WTC11 (cell line): ENCODE data around the gene REC8. TPM values are rescaled to one million over a fixed set of nuclear protein-coding genes. Genes with fewer than 3 reads are reported as not detected.

Source experiments
- ATAC-seq: fragments of 200-7000 bp; cut with Tn5 transposase; 2 replicates; pipeline ENCODE4 v1.10.0; 2021; ENCODE audit warnings: mild to moderate bottlenecking, moderate library complexity
- CTCF ChIA-PET: fragments of 300-600 bp; sonication (Branson Sonifier 250); formaldehyde crosslinking; loops from one replicate; lab custom pipeline; 2021; ENCODE audit warnings: antibody characterized with exemption; lab: Charles Lee
- POLR2A ChIA-PET: fragments of 350-600 bp; sonication (Branson Sonifier 250); formaldehyde crosslinking; loops from one replicate; lab custom pipeline; 2021; ENCODE audit warnings: antibody characterized with exemption; lab: Charles Lee
- DNase-seq: peaks from one replicate; pipeline ENCODE4 v3.0.0; 2021; ENCODE audit warnings: low spot score
- H3K27ac Mint-ChIP-seq: 2 replicates; pipeline ENCODE4 v1.8.0; 2021; ENCODE audit warnings: mixed read lengths
- H3K27me3 Mint-ChIP-seq: 2 replicates; pipeline ENCODE4 v1.8.0; 2021; ENCODE audit warnings: low read depth, mild to moderate bottlenecking, moderate library complexity, mixed read lengths
- H3K36me3 Mint-ChIP-seq: 2 replicates; pipeline ENCODE4 v1.8.0; 2021; ENCODE audit warnings: mixed read lengths
- H3K4me1 Mint-ChIP-seq: 2 replicates; pipeline ENCODE4 v1.8.0; 2022; ENCODE audit warnings: mixed read lengths
- H3K4me3 Mint-ChIP-seq: 2 replicates; pipeline ENCODE4 v1.8.0; 2021; ENCODE audit warnings: mild to moderate bottlenecking, moderate library complexity, mixed read lengths
- H3K9me3 Mint-ChIP-seq: 2 replicates; pipeline ENCODE4 v1.8.0; 2021; ENCODE audit warnings: mixed read lengths
- AFF4 ChIP-seq: sonication (generic); formaldehyde crosslinking; IDR thresholded peaks from 2 replicates; pipeline ENCODE4 v1.8.1; 2023; ENCODE audit warnings: mild to moderate bottlenecking, missing genetic modification reagents, borderline replicate concordance
- ESRRA ChIP-seq: sonication (generic); formaldehyde crosslinking; IDR thresholded peaks from 2 replicates; pipeline ENCODE4 v1.8.1; 2022; ENCODE audit warnings: mild to moderate bottlenecking, missing genetic modification reagents, borderline replicate concordance
- ETV6 ChIP-seq: sonication (generic); formaldehyde crosslinking; IDR thresholded peaks from 2 replicates; pipeline ENCODE4 v1.8.1; 2022; ENCODE audit warnings: mild to moderate bottlenecking, missing genetic modification reagents
- FOXK1 ChIP-seq: sonication (generic); formaldehyde crosslinking; IDR thresholded peaks from 2 replicates; pipeline ENCODE4 v1.8.0; 2022; ENCODE audit warnings: mild to moderate bottlenecking, moderate library complexity, missing genetic modification reagents
- FOXP1 ChIP-seq: sonication (generic); formaldehyde crosslinking; IDR thresholded peaks from 2 replicates; pipeline ENCODE4 v1.8.0; 2022; ENCODE audit warnings: missing genetic modification reagents, mild to moderate bottlenecking, moderate library complexity, borderline replicate concordance
- GTF2I ChIP-seq: fragments of 250-450 bp; sonication (Bioruptor Pico); conservative IDR thresholded peaks from 2 replicates; pipeline ENCODE4 v1.4.0; 2021; ENCODE audit warnings: mild to moderate bottlenecking
- HMGXB4 ChIP-seq: sonication (generic); formaldehyde crosslinking; IDR thresholded peaks from 2 replicates; pipeline ENCODE4 v1.8.1; 2023; ENCODE audit warnings: mild to moderate bottlenecking, moderate library complexity, missing genetic modification reagents
- JUN ChIP-seq: sonication (generic); formaldehyde crosslinking; IDR thresholded peaks from 2 replicates; pipeline ENCODE4 v1.8.0; 2023; ENCODE audit warnings: mild to moderate bottlenecking, missing genetic modification reagents
- NFATC4 ChIP-seq: fragments of 250-450 bp; sonication (Bioruptor Pico); IDR thresholded peaks from 2 replicates; pipeline ENCODE4 v1.9.0; 2021; ENCODE audit warnings: mild to moderate bottlenecking
- PREB ChIP-seq: sonication (generic); formaldehyde crosslinking; IDR thresholded peaks from 2 replicates; pipeline ENCODE4 v1.8.1; 2022; ENCODE audit warnings: mild to moderate bottlenecking, missing genetic modification reagents, moderate library complexity, borderline replicate concordance
- SP1 ChIP-seq: sonication (generic); formaldehyde crosslinking; conservative IDR thresholded peaks from 2 replicates; pipeline ENCODE4 v1.8.1; 2022; ENCODE audit warnings: missing genetic modification reagents
- TCF7 ChIP-seq: sonication (generic); formaldehyde crosslinking; IDR thresholded peaks from 2 replicates; pipeline ENCODE4 v1.8.0; 2022; ENCODE audit warnings: mild to moderate bottlenecking, low read depth, missing genetic modification reagents, moderate library complexity
- ZNF219 ChIP-seq: sonication (generic); formaldehyde crosslinking; IDR thresholded peaks from 2 replicates; pipeline ENCODE4 v1.8.0; 2023; ENCODE audit warnings: missing genetic modification reagents, mild to moderate bottlenecking, borderline replicate concordance
- total RNA-seq: library from RNA; stranded (reverse); gene quantifications from 3 replicates; pipeline ENCODE4 v1.2.3, GENCODE V29; 2021
- TF ChIP-seq, protein P1 (sequence below): sonication (generic); formaldehyde crosslinking; IDR thresholded peaks from 2 replicates; pipeline ENCODE4 v1.8.1; 2023; ENCODE audit warnings: mild to moderate bottlenecking, missing genetic modification reagents, moderate library complexity
- TF ChIP-seq, protein P2 (sequence below): sonication (generic); formaldehyde crosslinking; IDR thresholded peaks from 2 replicates; pipeline ENCODE4 v1.8.0; 2023; ENCODE audit warnings: missing genetic modification reagents, mild to moderate bottlenecking, borderline replicate concordance
- TF ChIP-seq, protein P3 (sequence below): sonication (generic); formaldehyde crosslinking; IDR thresholded peaks from 2 replicates; pipeline ENCODE4 v1.8.0; 2022; ENCODE audit warnings: mild to moderate bottlenecking, missing genetic modification reagents
- TF ChIP-seq, protein P4 (sequence below): sonication (generic); formaldehyde crosslinking; IDR thresholded peaks from 2 replicates; pipeline ENCODE4 v1.8.0; 2023; ENCODE audit warnings: missing genetic modification reagents

Gene REC8
- total RNA-seq, 1 experiment from 2014 or later: 32.2 TPM

DNA sequence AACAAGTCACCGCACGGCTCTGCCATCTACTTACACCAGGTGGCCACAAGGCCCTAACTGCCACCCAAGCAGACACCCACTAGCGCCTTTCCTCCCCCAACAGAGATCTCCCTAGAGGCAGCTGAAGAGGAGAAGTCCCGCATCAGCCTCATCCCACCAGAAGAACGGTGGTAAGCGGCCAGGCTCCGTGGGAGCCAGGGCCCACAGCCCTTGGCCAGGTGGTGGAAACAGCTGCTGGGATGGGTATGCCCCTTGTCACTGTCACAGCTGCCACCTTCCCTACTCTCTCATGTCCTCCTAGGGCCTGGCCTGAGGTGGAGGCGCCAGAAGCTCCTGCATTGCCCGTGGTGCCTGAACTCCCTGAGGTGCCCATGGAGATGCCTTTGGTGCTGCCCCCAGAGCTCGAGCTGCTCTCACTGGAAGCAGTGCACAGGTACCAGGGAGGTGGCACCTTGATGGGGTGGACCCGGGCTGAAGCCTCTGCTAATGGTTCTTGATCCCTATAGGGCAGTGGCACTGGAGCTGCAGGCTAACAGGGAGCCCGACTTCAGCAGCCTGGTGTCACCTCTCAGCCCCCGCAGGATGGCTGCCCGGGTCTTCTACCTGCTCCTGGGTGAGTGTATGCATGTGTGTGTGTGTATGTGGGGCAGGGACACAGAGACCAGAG is 7.5 kb downstream of the REC8 start:
- Mint-ChIP-seq H3K4me1 (no peaks in the 10 kb centered on the region), H3K36me3 (peaks cover 35% of the 10 kb centered on the region), H3K4me3 (no peak overlapping the region), H3K27ac (no peak overlapping the region), H3K9me3 (no peaks in the 10 kb centered on the region), H3K27me3 (no peaks in the 10 kb centered on the region)
- TF ChIP-seq JUN: no peak
- TF ChIP-seq ETV6 (CRISPR knock-in tag): no peak
- TF ChIP-seq HMGXB4 (CRISPR knock-in tag): no peak
- no peak for TF ChIP-seq GTF2I (CRISPR knock-in tag)
- no peak for TF ChIP-seq ZNF219
- TF ChIP-seq, protein P1, sequence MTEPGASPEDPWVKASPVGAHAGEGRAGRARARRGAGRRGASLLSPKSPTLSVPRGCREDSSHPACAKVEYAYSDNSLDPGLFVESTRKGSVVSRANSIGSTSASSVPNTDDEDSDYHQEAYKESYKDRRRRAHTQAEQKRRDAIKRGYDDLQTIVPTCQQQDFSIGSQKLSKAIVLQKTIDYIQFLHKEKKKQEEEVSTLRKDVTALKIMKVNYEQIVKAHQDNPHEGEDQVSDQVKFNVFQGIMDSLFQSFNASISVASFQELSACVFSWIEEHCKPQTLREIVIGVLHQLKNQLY (CRISPR knock-in tag): no peak
- TF ChIP-seq SP1 (CRISPR knock-in tag): no peak
- TF ChIP-seq, protein P2, sequence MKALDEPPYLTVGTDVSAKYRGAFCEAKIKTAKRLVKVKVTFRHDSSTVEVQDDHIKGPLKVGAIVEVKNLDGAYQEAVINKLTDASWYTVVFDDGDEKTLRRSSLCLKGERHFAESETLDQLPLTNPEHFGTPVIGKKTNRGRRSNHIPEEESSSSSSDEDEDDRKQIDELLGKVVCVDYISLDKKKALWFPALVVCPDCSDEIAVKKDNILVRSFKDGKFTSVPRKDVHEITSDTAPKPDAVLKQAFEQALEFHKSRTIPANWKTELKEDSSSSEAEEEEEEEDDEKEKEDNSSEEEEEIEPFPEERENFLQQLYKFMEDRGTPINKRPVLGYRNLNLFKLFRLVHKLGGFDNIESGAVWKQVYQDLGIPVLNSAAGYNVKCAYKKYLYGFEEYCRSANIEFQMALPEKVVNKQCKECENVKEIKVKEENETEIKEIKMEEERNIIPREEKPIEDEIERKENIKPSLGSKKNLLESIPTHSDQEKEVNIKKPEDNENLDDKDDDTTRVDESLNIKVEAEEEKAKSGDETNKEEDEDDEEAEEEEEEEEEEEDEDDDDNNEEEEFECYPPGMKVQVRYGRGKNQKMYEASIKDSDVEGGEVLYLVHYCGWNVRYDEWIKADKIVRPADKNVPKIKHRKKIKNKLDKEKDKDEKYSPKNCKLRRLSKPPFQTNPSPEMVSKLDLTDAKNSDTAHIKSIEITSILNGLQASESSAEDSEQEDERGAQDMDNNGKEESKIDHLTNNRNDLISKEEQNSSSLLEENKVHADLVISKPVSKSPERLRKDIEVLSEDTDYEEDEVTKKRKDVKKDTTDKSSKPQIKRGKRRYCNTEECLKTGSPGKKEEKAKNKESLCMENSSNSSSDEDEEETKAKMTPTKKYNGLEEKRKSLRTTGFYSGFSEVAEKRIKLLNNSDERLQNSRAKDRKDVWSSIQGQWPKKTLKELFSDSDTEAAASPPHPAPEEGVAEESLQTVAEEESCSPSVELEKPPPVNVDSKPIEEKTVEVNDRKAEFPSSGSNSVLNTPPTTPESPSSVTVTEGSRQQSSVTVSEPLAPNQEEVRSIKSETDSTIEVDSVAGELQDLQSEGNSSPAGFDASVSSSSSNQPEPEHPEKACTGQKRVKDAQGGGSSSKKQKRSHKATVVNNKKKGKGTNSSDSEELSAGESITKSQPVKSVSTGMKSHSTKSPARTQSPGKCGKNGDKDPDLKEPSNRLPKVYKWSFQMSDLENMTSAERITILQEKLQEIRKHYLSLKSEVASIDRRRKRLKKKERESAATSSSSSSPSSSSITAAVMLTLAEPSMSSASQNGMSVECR (CRISPR knock-in tag): no peak
- no peak for TF ChIP-seq FOXP1
- TF ChIP-seq NFATC4 (CRISPR knock-in tag): no peak
- TF ChIP-seq TCF7 (CRISPR knock-in tag): no peak
- TF ChIP-seq FOXK1 (CRISPR knock-in tag): no peak
- ChIA-PET POLR2A (no interaction called here), CTCF (interaction anchor here (0.6 kb wide), 1 partner anchor 52 kb away, joined by 3 read pairs; no protein-coding TSS in a partner anchor)
- no peak for DNase-seq
- ATAC-seq: no peak

GRCh38 chr14:24179961-24180796 is 8.3 kb downstream of the REC8 start:
- DNase-seq (no peak), ATAC-seq (no peak)
- no peak overlapping the region for H3K27ac Mint-ChIP-seq
- peaks cover 37% of the 10 kb centered on the region for H3K36me3 Mint-ChIP-seq
- no peaks in the 10 kb centered on the region for H3K27me3 Mint-ChIP-seq
- POLR2A ChIA-PET: no interaction called here
- no peaks in the 10 kb centered on the region for H3K9me3 Mint-ChIP-seq
- H3K4me1 Mint-ChIP-seq: no peaks in the 10 kb centered on the region
- CTCF ChIA-PET: interaction anchor here (0.6 to 1.1 kb wide), 2 partner anchors 19 to 51 kb away, joined by 3 read pairs; partner anchors contain the start of gene IRF9
- no peak overlapping the region for H3K4me3 Mint-ChIP-seq
- TF ChIP-seq ESRRA (CRISPR knock-in tag) (no peak), PREB (CRISPR knock-in tag) (no peak), AFF4 (CRISPR knock-in tag) (no peak)
- TF ChIP-seq, protein P3, sequence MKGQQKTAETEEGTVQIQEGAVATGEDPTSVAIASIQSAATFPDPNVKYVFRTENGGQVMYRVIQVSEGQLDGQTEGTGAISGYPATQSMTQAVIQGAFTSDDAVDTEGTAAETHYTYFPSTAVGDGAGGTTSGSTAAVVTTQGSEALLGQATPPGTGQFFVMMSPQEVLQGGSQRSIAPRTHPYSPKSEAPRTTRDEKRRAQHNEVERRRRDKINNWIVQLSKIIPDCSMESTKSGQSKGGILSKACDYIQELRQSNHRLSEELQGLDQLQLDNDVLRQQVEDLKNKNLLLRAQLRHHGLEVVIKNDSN: no peak
- TF ChIP-seq, protein P4, sequence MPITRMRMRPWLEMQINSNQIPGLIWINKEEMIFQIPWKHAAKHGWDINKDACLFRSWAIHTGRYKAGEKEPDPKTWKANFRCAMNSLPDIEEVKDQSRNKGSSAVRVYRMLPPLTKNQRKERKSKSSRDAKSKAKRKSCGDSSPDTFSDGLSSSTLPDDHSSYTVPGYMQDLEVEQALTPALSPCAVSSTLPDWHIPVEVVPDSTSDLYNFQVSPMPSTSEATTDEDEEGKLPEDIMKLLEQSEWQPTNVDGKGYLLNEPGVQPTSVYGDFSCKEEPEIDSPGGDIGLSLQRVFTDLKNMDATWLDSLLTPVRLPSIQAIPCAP (CRISPR knock-in tag): no peak
